GM12878 (cell line): ENCODE data around the gene CAMTA1. TPM values are rescaled to one million over a fixed set of nuclear protein-coding genes. Genes with fewer than 3 reads are reported as not detected.

ENCODE experiments used
- ATAC-seq: fragments of 200-7000 bp; cut with Tn5 transposase; 3 replicates; pipeline ENCODE4 v1.9.1; 2020; ENCODE audit warnings: mild to moderate bottlenecking, moderate library complexity
- BruUV-seq: library from RNA; stranded (reverse); fragments of 400-500 nt; replicated peaks from 2 replicates; lab custom pipeline; 2021; lab: Mats Ljungman, UMichigan
- CTCF ChIA-PET: fragments of 300-600 bp; sonication (Branson Sonifier 250); formaldehyde crosslinking; extraction: SDS; loops from one replicate; lab custom pipeline; 2021; ENCODE audit warnings: inconsistent platforms; lab: Yijun Ruan, JAX
- POLR2A ChIA-PET: fragments of 350-600 bp; formaldehyde crosslinking; extraction: SDS; loops from one replicate; lab custom pipeline; 2021; ENCODE audit warnings: inconsistent platforms; lab: Charles Lee
- RAD21 ChIA-PET: fragments of 300-600 bp; sonication (Branson Sonifier 250); formaldehyde crosslinking; loops from one replicate; lab custom pipeline; 2023; ENCODE audit warnings: antibody characterized with exemption; ENCODE audit not compliant: unreplicated experiment; lab: Charles Lee
- SMC1A ChIA-PET: fragments of 300-600 bp; sonication (Branson Sonifier 250); formaldehyde crosslinking; loops from one replicate; lab custom pipeline; 2023; ENCODE audit not compliant: unreplicated experiment, uncharacterized antibody; lab: Charles Lee
- DNase-seq: peaks from one replicate; pipeline ENCODE4 v3.0.0-alpha.2; 2011; ENCODE audit warnings: low read depth, low spot score
- FAIRE-seq: peaks from 3 replicates; lab custom pipeline; 2011; peaks lifted over from hg19 to GRCh38; lab: Jason Lieb, UNC
- H2AFZ ChIP-seq: 2 replicates; pipeline ENCODE4 v1.6.0; 2011; ENCODE audit warnings: low read depth, low read length, control low read depth; ENCODE audit not compliant: control insufficient read depth
- H3K27ac ChIP-seq: 2 replicates; pipeline ENCODE4 v1.5.1; 2011; ENCODE audit warnings: control low read depth; ENCODE audit not compliant: control insufficient read depth, insufficient read depth
- H3K27me3 ChIP-seq, 2 experiments: replicated peaks in 1 of 2; 2 replicates each; pipeline versions ENCODE4 v1.6.0 to v1.6.1; 2011; ENCODE audit warnings: low read length in 1 of 2; ENCODE audit not compliant: control insufficient read depth in 2 of 2, insufficient read depth in 2 of 2
- H3K36me3 ChIP-seq, 2 experiments: 2 replicates each; pipeline ENCODE4 v1.5.1; 2011; ENCODE audit warnings: low read length in 1 of 2; ENCODE audit not compliant: control insufficient read depth in 2 of 2, insufficient read depth in 2 of 2
- H3K4me1 ChIP-seq: 2 replicates; pipeline ENCODE4 v1.6.1; 2011; ENCODE audit warnings: mild to moderate bottlenecking, low read length, moderate library complexity, mixed read lengths; ENCODE audit not compliant: control insufficient read depth, insufficient read depth
- H3K4me2 ChIP-seq: 2 replicates; pipeline ENCODE4 v1.6.0; 2011; ENCODE audit warnings: control low read depth; ENCODE audit not compliant: control insufficient read depth, insufficient read depth
- H3K4me3 ChIP-seq: fragments of 200-600 bp; sonication (generic); 2 replicates; pipeline ENCODE4 v1.5.1; 2016
- H3K79me2 ChIP-seq: 2 replicates; pipeline ENCODE4 v1.6.0; 2011; ENCODE audit warnings: low read length; ENCODE audit not compliant: control insufficient read depth, insufficient read depth
- H3K9ac ChIP-seq: 2 replicates; pipeline ENCODE4 v1.8.0; 2011; ENCODE audit warnings: low read length, control low read depth, mixed read lengths; ENCODE audit not compliant: control insufficient read depth, insufficient read depth
- H3K9me3 ChIP-seq: replicated peaks from 3 replicates; pipeline ENCODE4 v1.5.1; 2011; ENCODE audit warnings: mild to moderate bottlenecking, low read length; ENCODE audit not compliant: control insufficient read depth, insufficient read depth
- H4K20me1 ChIP-seq: 2 replicates; pipeline ENCODE4 v1.6.0; 2011; ENCODE audit not compliant: control insufficient read depth, insufficient read depth
- BCL3 ChIP-seq: IDR thresholded peaks from 2 replicates; pipeline ENCODE4 v1.6.1; 2011; ENCODE audit warnings: borderline replicate concordance, low read depth, mild to moderate bottlenecking, moderate library complexity, low read length; ENCODE audit not compliant: insufficient read depth, poor library complexity, severe bottlenecking
- BCLAF1 ChIP-seq: fragments of 450-650 bp; IDR thresholded peaks from 2 replicates; pipeline ENCODE4 v1.6.1; 2017; ENCODE audit warnings: antibody characterized with exemption, mild to moderate bottlenecking, moderate library complexity
- GABPA ChIP-seq: IDR thresholded peaks from 2 replicates; pipeline ENCODE4 v1.6.1; 2014; ENCODE audit warnings: antibody characterized with exemption, low read depth, mild to moderate bottlenecking, inconsistent platforms
- IRF5 ChIP-seq: fragments of 450-650 bp; IDR thresholded peaks from 2 replicates; pipeline ENCODE4 v1.6.1; 2017; ENCODE audit warnings: borderline replicate concordance
- KLF5 ChIP-seq: fragments of 450-650 bp; IDR thresholded peaks from 2 replicates; pipeline ENCODE4 v1.6.1; 2014; ENCODE audit warnings: mild to moderate bottlenecking; ENCODE audit not compliant: partially characterized antibody
- SREBF2 ChIP-seq: IDR thresholded peaks from 2 replicates; pipeline ENCODE4 v1.6.1; 2012; ENCODE audit warnings: mild to moderate bottlenecking, low read length
- TBL1XR1 ChIP-seq: IDR thresholded peaks from 2 replicates; pipeline ENCODE4 v1.6.1; 2012; ENCODE audit warnings: low read depth, low read length, improper control_type of control experiment
- ZNF687 ChIP-seq: fragments of 450-650 bp; IDR thresholded peaks from 2 replicates; pipeline ENCODE4 v1.6.1; 2017; ENCODE audit warnings: mild to moderate bottlenecking, moderate library complexity
- WGBS: methylation state at CpG from one replicate; pipeline ENCODE4 v1.1.6; 2016; ENCODE audit warnings: low lambda C conversion rate; ENCODE audit not compliant: insufficient replicate concordance, insufficient coverage; ENCODE audit errors: missing lambda C conversion rate; 5-methylcytosine and 5-hydroxymethylcytosine counted together
- in situ Hi-C: fragments of 300-500 bp; cut with MboI; formaldehyde crosslinking; loops from 9 replicates; pipeline ENCODE4 v1.14.3; 2018; ENCODE audit warnings: mixed read lengths
- intact Hi-C: fragments of 100-400 bp; cut with micrococcal nuclease; formaldehyde crosslinking; loops from one replicate; pipeline ENCODE4 v1.14.2; 2022; ENCODE audit not compliant: unreplicated experiment
- polyA plus RNA-seq, 11 experiments: library from polyadenylated mRNA; depleted of rRNA in 4 of 11; unstranded in 6 of 11; stranded (reverse) in 5 of 11; fragments of >200 nt; fragmentation: Nextera tagmentation in 4 of 11; fragmentation: Illumina TruSeq in 1 of 11; extraction: Ambion mirVana in 4 of 11; extraction: Trizol in 1 of 11; gene quantifications; 1 replicate in 1 of 11; 2 replicates in 10 of 11; pipeline versions ENCODE4 v1.2.1 to v1.2.3, GENCODE V29; 2011 to 2016; ENCODE audit warnings: inconsistent platforms in 2 of 11, missing spikeins in 2 of 11, low read depth in 1 of 11
- total RNA-seq, 4 experiments: library from RNA; depleted of rRNA in 3 of 4; stranded (reverse); fragments of >200 nt in 3 of 4; fragmentation: Illumina TruSeq in 1 of 4; extraction: Trizol in 1 of 4; gene quantifications; 2 replicates each; pipeline versions ENCODE4 v1.2.1 to v1.2.3, GENCODE V29; 2013 to 2021

The CAMTA1 gene
- total and polyA plus RNA-seq, 10 of the 15 experiments (the other 5 are each of a cell fraction or from before 2014, with no cell fraction given): 37.7 to 148 (median 76.4) TPM

GRCh38 chr1:6873298-6874015 is 88.2 kb downstream of the CAMTA1 start:
- H3K4me3 ChIP-seq: no peak overlapping the region
- no peak for DNase-seq
- ATAC-seq: no peak
- no peak for FAIRE-seq
- H3K9me3 ChIP-seq: no peaks in the 10 kb centered on the region
- H3K4me2 ChIP-seq: no peak overlapping the region
- peaks cover 15% of the 10 kb centered on the region for H3K4me1 ChIP-seq
- H3K27ac ChIP-seq: no peak overlapping the region
- no TSS peak for BruUV-seq
- no peaks in the 10 kb centered on the region for H4K20me1 ChIP-seq
- in situ Hi-C loops: no loop called here
- peaks cover 2% of the 10 kb centered on the region for H3K79me2 ChIP-seq
- H3K9ac ChIP-seq: no peak overlapping the region
- no peaks in the 10 kb centered on the region for H3K27me3 ChIP-seq
- POLR2A ChIA-PET: no interaction called here
- 97% methylated on average over 4 of the region's 4 CpGs for WGBS
- CTCF ChIA-PET: interaction anchor here (0.6 to 9.2 kb wide), 9 partner anchors 13 to 175 kb away, joined by 3 to 52 read pairs (median 3); partner anchors contain the start of gene CAMTA1
- H2AFZ ChIP-seq: no peak overlapping the region
- SMC1A ChIA-PET: interaction anchor here (0.6 to 7.4 kb wide), 6 partner anchors 11 to 76 kb away, joined by 3 to 68 read pairs (median 4); no protein-coding TSS in a partner anchor
- intact Hi-C loops: no loop called here
- H3K36me3 ChIP-seq: peaks cover 3 to 9% of the 10 kb centered on the region in 2 experiments
- RAD21 ChIA-PET: interaction anchor here (0.7 to 1.0 kb wide), 2 partner anchors 16 to 76 kb away, joined by 3 to 4 read pairs; no protein-coding TSS in a partner anchor
- TF ChIP-seq BCL3 (no peak), IRF5 (no peak), BCLAF1 (no peak), KLF5 (no peak), TBL1XR1 (no peak), GABPA (no peak), SREBF2 (no peak), ZNF687 (no peak)
